Kidney epithelial cell (primary cell): ENCODE results near the gene METAP1. TPM values are rescaled to one million over a fixed set of nuclear protein-coding genes. Genes with fewer than 3 reads are reported as not detected.
"Not testable (repeated sequence)": the region's sequence is repeated elsewhere in the genome, so short reads cannot be mapped to it uniquely, and the experiment has no call there.

Source experiments
- DNase-seq: peaks from one replicate; pipeline ENCODE4 v3.0.0-alpha.2; 2010; ENCODE audit warnings: low read depth
- H3K27me3 ChIP-seq: 2 replicates; pipeline ENCODE4 v1.6.0; 2011; ENCODE audit warnings: low read length; ENCODE audit not compliant: control insufficient read depth, insufficient read depth
- H3K36me3 ChIP-seq: 2 replicates; pipeline ENCODE4 v1.5.1; 2011; ENCODE audit warnings: low read length; ENCODE audit not compliant: control insufficient read depth, insufficient read depth
- H3K4me3 ChIP-seq: 2 replicates; pipeline ENCODE4 v1.5.1; 2011; ENCODE audit warnings: low read depth, mild to moderate bottlenecking, control low read depth, low read length
- CTCF ChIP-seq: IDR thresholded peaks from 2 replicates; pipeline ENCODE4 v1.5.1; 2011; ENCODE audit warnings: mild to moderate bottlenecking, moderate library complexity, low read length, control low read depth, inconsistent platforms; ENCODE audit not compliant: insufficient read depth, poor library complexity, severe bottlenecking
- total RNA-seq: library from RNA; depleted of rRNA; stranded (reverse); fragments of >200 nt; gene quantifications from 2 replicates; pipeline ENCODE4 v1.2.3, GENCODE V29; 2015

The METAP1 gene
- total RNA-seq, 1 donor from 2014 or later: 58.9 TPM

DNA sequence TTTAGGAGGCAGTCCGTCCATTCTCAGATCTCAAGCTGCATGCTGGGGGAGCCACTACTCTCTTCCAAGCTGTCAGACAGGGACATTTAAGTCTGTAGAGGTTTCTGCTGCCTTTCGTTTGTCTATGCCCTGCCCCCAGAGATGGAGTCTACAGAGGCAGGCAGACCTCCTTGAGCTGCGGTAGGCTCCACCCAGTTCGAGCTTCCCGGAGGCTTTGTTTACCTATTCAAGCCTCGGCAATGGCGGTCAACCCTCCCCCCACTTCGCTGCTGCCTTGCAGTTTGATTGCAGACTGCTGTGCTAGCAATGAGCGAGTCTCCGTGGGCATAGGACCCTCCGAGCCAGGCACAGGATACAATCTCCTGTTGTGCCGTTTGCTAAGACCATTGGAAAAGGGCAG is 103.8 kb downstream of the METAP1 start:
- no peak for TF ChIP-seq CTCF
- no peak for DNase-seq
- no peaks in the 10 kb centered on the region for H3K27me3 ChIP-seq
- no peak overlapping the region for H3K4me3 ChIP-seq
- no peaks in the 10 kb centered on the region for H3K36me3 ChIP-seq

- DNase-seq, H3K27me3 ChIP-seq, H3K36me3 ChIP-seq, H3K4me3 ChIP-seq: not testable (repeated sequence)
Observed at GRCh38 chr4:99099814-99100213, 104.3 kb downstream of the METAP1 start.

DNA sequence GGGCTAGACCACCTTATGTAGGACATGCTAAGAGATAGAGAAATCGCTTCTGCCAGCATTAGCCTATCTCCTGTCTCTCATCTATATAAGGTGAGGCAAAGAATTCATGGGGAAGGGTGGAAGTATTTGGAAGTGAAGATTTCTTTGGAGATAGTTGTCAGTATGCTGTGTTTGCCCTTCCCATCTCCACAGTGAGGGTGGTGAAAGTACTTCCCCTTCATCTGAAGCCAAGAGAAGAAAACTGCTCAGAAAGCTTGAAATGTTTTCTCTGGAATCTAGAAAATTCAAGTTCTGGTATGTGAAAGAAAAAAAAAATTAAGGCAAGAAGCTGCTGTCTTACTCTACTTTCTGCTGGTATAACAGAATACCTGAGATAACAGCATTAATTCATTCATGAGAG is 105.4 kb downstream of the METAP1 start:
- DNase-seq: no peak
- TF ChIP-seq CTCF: no peak
- no peak overlapping the region for H3K4me3 ChIP-seq

DNA sequence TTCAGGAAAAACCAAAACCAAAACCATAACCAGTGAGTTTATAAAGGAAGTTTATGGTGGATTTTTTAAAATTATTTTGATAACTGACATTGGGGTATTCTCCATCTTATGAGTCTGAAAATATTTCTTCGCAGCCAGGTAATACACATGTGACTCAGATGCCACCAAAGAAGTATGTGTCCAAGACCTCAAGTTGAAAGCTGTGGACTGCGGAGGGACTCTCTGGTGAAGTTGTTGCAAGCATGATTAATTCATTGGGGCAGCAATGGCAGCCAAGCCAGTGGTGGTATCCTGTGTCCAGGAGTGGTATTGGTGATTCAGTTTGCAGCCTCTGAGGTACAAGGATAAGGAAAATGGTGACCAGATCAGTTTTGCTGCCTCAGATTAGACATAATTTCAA is 107.1 kb downstream of the METAP1 start:
- no peak for TF ChIP-seq CTCF
- no peak for DNase-seq
- no peaks in the 10 kb centered on the region for H3K36me3 ChIP-seq
- no peaks in the 10 kb centered on the region for H3K27me3 ChIP-seq
- H3K4me3 ChIP-seq: no peak overlapping the region

More for the DNA sequence above, 105.4 kb downstream of the METAP1 start:
- Histone ChIP-seq H3K27me3 (no peaks in the 10 kb centered on the region), H3K36me3 (no peaks in the 10 kb centered on the region)

- Histone ChIP-seq H3K36me3 (no peaks in the 10 kb centered on the region), H3K27me3 (no peaks in the 10 kb centered on the region), H3K4me3 (no peak overlapping the region)
- DNase-seq: no peak
- no peak for TF ChIP-seq CTCF
Observed at GRCh38 chr4:99103166-99103565, 107.6 kb downstream of the METAP1 start.

- no peak for TF ChIP-seq CTCF
- no peak overlapping the region for H3K4me3 ChIP-seq
- H3K27me3 ChIP-seq: no peaks in the 10 kb centered on the region
- DNase-seq: no peak
- no peaks in the 10 kb centered on the region for H3K36me3 ChIP-seq
Observed at GRCh38 chr4:99104153-99104552, 108.6 kb downstream of the METAP1 start.

DNA sequence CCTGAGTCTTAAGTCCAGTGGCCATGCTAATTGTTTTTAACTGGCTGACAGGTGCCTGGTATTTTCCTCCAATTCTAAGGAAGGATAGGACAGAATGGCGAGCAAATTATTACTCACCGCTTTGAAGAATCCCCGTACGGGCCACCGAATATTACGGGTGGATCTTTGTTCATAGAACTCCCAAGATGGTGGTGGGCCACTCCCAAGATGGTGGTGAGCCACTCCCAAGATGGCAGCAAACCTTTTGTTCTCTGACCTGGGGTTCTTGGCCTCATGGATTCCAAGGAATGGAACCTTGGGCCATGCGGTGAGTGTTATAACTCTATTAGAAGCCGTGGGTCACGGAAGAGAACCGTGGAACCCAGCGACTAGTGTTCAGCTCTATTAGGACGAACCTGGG is 113.8 kb downstream of the METAP1 start:
- not testable (repeated sequence) for DNase-seq, H3K36me3 ChIP-seq, H3K4me3 ChIP-seq, H3K27me3 ChIP-seq

Other genes with a start within 250 kb of the METAP1 start
- gene EIF4E, start 66.6 kb upstream of the METAP1 start, total RNA-seq: 78.6 and 87.0 TPM in 2 replicates
- gene ADH5, start 93.1 kb downstream of the METAP1 start, total RNA-seq: 85.8 and 99.5 TPM in 2 replicates
- not detected in 2 replicates for gene ADH4, start 148.6 kb downstream of the METAP1 start, total RNA-seq
- not detected in 2 replicates for gene ADH6, start 223.5 kb downstream of the METAP1 start, total RNA-seq